ENCODE data around the gene CCDC33. TPM values are rescaled to one million over a fixed set of nuclear protein-coding genes. Genes with fewer than 3 reads are reported as not detected.

CCDC33 gene
- total RNA-seq, 1 donor from 2014 or later, result 0.52 TPM

- no peak overlapping the region for H3K9ac ChIP-seq (ENCODE audit: low read depth in 1 of 3, low read length in 3 of 3)
- H3K4me3 ChIP-seq (ENCODE audit: low read length in 3 of 3), result no peak overlapping the region
- no peaks in the 10 kb centered on the region for H3K9me3 ChIP-seq (ENCODE audit: control insufficient read depth in 3 of 3, low read length in 3 of 3)
- H3K27ac ChIP-seq (ENCODE audit: low read depth, low read length), result no peak overlapping the region
- H3K36me3 ChIP-seq (ENCODE audit: control insufficient read depth in 3 of 3, insufficient read depth in 3 of 3, low read length in 3 of 3), result no peaks in the 10 kb centered on the region
- peaks cover 0 to 7% (median 0%) of the 10 kb centered on the region in 3 donors for H3K27me3 ChIP-seq (ENCODE audit: control insufficient read depth in 3 of 3, insufficient read depth in 3 of 3, low read length in 3 of 3)
- no peaks in the 10 kb centered on the region for H3K4me1 ChIP-seq (ENCODE audit: control insufficient read depth in 3 of 3, insufficient read depth in 3 of 3, low read length in 3 of 3)
These were observed 102.5 kb downstream of the CCDC33 start for GRCh38 chr15:74338676-74339075.

- H3K36me3 ChIP-seq (ENCODE audit: control insufficient read depth in 3 of 3, insufficient read depth in 3 of 3, low read length in 3 of 3), result no peaks in the 10 kb centered on the region
These were observed 103.2 kb downstream of the CCDC33 start for GRCh38 chr15:74339371-74339770.

DNA sequence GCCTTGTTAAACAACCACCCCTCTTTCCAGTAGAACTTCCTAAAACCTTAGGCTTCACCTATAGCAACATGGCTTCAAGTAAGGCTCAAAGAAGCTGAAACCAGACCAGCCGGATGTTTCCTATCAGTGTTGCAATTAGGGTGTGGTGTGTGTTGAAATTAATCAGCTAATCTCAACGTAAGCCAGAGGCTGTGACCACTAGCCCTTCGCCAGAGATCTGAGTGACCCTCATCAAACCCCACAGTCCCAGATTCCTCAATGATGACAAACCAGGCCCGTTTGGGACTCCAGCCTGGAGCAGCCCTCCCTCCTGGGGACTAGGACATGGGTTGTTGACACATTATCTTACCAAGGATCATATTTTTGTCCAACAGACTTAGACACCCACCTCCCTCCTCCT is 104.0 kb downstream of the CCDC33 start:
- Histone ChIP-seq H3K9me3 (ENCODE audit: control insufficient read depth in 3 of 3, low read length in 3 of 3) (no peaks in the 10 kb centered on the region), H3K27me3 (ENCODE audit: control insufficient read depth in 3 of 3, insufficient read depth in 3 of 3, low read length in 3 of 3) (peaks cover 0 to 7% (median 0%) of the 10 kb centered on the region in 3 donors), H3K4me3 (ENCODE audit: low read length in 3 of 3) (no peak overlapping the region), H3K27ac (ENCODE audit: low read depth, low read length) (no peak overlapping the region), H3K9ac (ENCODE audit: low read depth in 1 of 3, low read length in 3 of 3) (no peak overlapping the region), H3K4me1 (ENCODE audit: control insufficient read depth in 3 of 3, insufficient read depth in 3 of 3, low read length in 3 of 3) (no peaks in the 10 kb centered on the region), H3K36me3 (ENCODE audit: control insufficient read depth in 3 of 3, insufficient read depth in 3 of 3, low read length in 3 of 3) (no peaks in the 10 kb centered on the region)

More at GRCh38 chr15:74339371-74339770, 103.2 kb downstream of the CCDC33 start:
- Histone ChIP-seq H3K4me3 (ENCODE audit: low read length in 3 of 3) (no peak overlapping the region), H3K27ac (ENCODE audit: low read depth, low read length) (no peak overlapping the region), H3K4me1 (ENCODE audit: control insufficient read depth in 3 of 3, insufficient read depth in 3 of 3, low read length in 3 of 3) (no peaks in the 10 kb centered on the region), H3K27me3 (ENCODE audit: control insufficient read depth in 3 of 3, insufficient read depth in 3 of 3, low read length in 3 of 3) (peaks cover 0 to 7% (median 0%) of the 10 kb centered on the region in 3 donors), H3K9me3 (ENCODE audit: control insufficient read depth in 3 of 3, low read length in 3 of 3) (no peaks in the 10 kb centered on the region), H3K9ac (ENCODE audit: low read depth in 1 of 3, low read length in 3 of 3) (no peak overlapping the region)

GRCh38 chr15:74343127-74343796 is 107.1 kb downstream of the CCDC33 start:
- Histone ChIP-seq H3K27me3 (ENCODE audit: control insufficient read depth in 3 of 3, insufficient read depth in 3 of 3, low read length in 3 of 3) (peaks cover 0 to 12% (median 0%) of the 10 kb centered on the region in 3 donors), H3K36me3 (ENCODE audit: control insufficient read depth in 3 of 3, insufficient read depth in 3 of 3, low read length in 3 of 3) (no peaks in the 10 kb centered on the region), H3K4me3 (ENCODE audit: low read length in 3 of 3) (no peak overlapping the region), H3K9ac (ENCODE audit: low read depth in 1 of 3, low read length in 3 of 3) (no peak overlapping the region), H3K4me1 (ENCODE audit: control insufficient read depth in 3 of 3, insufficient read depth in 3 of 3, low read length in 3 of 3) (no peaks in the 10 kb centered on the region), H3K27ac (ENCODE audit: low read depth, low read length) (no peak overlapping the region), H3K9me3 (ENCODE audit: control insufficient read depth in 3 of 3, low read length in 3 of 3) (no peaks in the 10 kb centered on the region)

GRCh38 chr15:74343797-74344127 is 107.6 kb downstream of the CCDC33 start:
- Histone ChIP-seq H3K27ac (ENCODE audit: low read depth, low read length) (no peak overlapping the region), H3K4me3 (ENCODE audit: low read length in 3 of 3) (no peak overlapping the region), H3K36me3 (ENCODE audit: control insufficient read depth in 3 of 3, insufficient read depth in 3 of 3, low read length in 3 of 3) (no peaks in the 10 kb centered on the region)

DNA sequence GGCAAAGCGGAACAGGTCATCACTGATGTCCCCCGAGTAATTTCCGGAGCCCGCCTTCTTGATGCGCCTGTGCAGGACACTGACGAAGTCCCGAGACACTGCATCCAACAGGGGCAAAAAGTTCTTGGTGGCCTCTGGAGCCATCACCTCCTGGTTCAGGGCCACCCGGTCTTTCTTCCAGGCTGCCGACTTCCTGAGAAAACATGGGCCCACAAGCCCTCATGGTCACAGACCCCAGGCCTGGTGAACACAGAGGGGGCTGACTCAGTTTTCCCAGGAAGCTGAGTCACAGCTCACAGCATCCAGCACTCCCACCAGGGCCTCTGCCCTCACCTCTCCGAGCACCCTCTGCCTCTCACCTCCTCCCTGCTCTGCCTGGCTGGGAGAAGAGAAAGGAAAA is 108.9 kb downstream of the CCDC33 start:
- Histone ChIP-seq H3K36me3 (ENCODE audit: control insufficient read depth in 3 of 3, insufficient read depth in 3 of 3, low read length in 3 of 3) (no peaks in the 10 kb centered on the region), H3K27ac (ENCODE audit: low read depth, low read length) (no peak overlapping the region), H3K9me3 (ENCODE audit: control insufficient read depth in 3 of 3, low read length in 3 of 3) (no peaks in the 10 kb centered on the region), H3K4me3 (ENCODE audit: low read length in 3 of 3) (no peak overlapping the region), H3K4me1 (ENCODE audit: control insufficient read depth in 3 of 3, insufficient read depth in 3 of 3, low read length in 3 of 3) (no peaks in the 10 kb centered on the region), H3K9ac (ENCODE audit: low read depth in 1 of 3, low read length in 3 of 3) (no peak overlapping the region), H3K27me3 (ENCODE audit: control insufficient read depth in 3 of 3, insufficient read depth in 3 of 3, low read length in 3 of 3) (peaks cover 0 to 12% (median 0%) of the 10 kb centered on the region in 3 donors)

More at GRCh38 chr15:74343797-74344127, 107.6 kb downstream of the CCDC33 start:
- H3K9ac ChIP-seq (ENCODE audit: low read depth in 1 of 3, low read length in 3 of 3), result no peak overlapping the region
- H3K4me1 ChIP-seq (ENCODE audit: control insufficient read depth in 3 of 3, insufficient read depth in 3 of 3, low read length in 3 of 3), result no peaks in the 10 kb centered on the region
- H3K27me3 ChIP-seq (ENCODE audit: control insufficient read depth in 3 of 3, insufficient read depth in 3 of 3, low read length in 3 of 3), result peaks cover 0 to 12% (median 0%) of the 10 kb centered on the region in 3 donors
- H3K9me3 ChIP-seq (ENCODE audit: control insufficient read depth in 3 of 3, low read length in 3 of 3), result no peaks in the 10 kb centered on the region

DNA sequence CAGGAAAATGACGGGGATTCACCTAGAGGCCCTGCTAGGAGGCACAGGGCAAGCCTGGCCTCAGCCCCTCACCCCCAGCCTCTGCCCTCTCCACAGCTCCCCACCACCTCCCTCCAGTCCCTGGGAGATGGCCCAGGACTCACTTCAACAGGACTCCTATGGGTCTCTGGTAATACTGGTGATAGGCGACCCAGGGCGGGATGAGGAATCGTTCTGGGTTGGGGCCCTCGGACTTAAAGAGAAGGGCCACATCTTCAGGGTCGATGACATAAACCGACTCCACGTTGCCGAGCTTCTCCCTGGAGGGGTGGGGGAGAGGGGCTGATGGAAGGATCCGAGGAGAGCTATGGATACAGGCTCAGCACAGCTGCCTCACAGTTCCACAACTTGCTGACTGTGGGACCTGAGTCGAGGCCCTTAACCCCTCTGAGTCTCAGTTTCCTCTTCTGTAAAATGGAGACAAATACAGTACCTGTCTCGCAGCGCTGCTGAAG is 111.7 kb downstream of the CCDC33 start:
- H3K36me3 ChIP-seq (ENCODE audit: control insufficient read depth in 3 of 3, insufficient read depth in 3 of 3, low read length in 3 of 3), result no peaks in the 10 kb centered on the region
- H3K4me1 ChIP-seq (ENCODE audit: control insufficient read depth in 3 of 3, insufficient read depth in 3 of 3, low read length in 3 of 3), result no peaks in the 10 kb centered on the region
- H3K9me3 ChIP-seq (ENCODE audit: control insufficient read depth in 3 of 3, low read length in 3 of 3), result no peaks in the 10 kb centered on the region
- H3K9ac ChIP-seq (ENCODE audit: low read depth in 1 of 3, low read length in 3 of 3), result no peak overlapping the region
- H3K27me3 ChIP-seq (ENCODE audit: control insufficient read depth in 3 of 3, insufficient read depth in 3 of 3, low read length in 3 of 3), result peaks cover 0 to 15% (median 0%) of the 10 kb centered on the region in 3 donors
- no peak overlapping the region for H3K4me3 ChIP-seq (ENCODE audit: low read length in 3 of 3)
- no peak overlapping the region for H3K27ac ChIP-seq (ENCODE audit: low read depth, low read length)

DNA sequence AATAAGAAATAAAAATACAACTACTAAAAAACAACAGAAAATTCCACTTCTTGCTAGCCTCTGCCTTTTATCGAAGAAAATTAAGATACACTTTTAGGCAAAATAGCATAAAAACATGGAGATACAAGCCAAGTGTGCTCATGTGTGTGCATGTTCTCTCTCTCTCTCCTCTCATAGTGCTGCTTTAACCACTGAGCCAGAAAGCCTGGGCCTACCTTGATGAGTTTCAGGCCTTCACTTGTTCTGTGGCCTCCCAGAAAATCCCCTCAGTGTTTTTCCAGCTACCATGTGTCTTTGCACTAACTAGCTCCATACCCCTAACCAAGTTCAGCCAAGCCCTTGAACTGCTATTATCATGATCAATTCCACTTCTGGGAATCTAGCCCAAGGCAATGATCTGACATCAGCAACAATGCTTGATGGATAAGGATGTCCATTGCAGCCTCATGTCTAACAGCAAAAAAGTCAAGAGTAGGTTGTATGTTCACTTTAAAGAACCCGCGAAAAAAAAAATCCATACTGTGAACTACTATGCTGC is 113.2 kb downstream of the CCDC33 start:
- H3K4me1 ChIP-seq (ENCODE audit: control insufficient read depth in 3 of 3, insufficient read depth in 3 of 3, low read length in 3 of 3), result no peaks in the 10 kb centered on the region
- H3K9me3 ChIP-seq (ENCODE audit: control insufficient read depth in 3 of 3, low read length in 3 of 3), result no peaks in the 10 kb centered on the region
- H3K36me3 ChIP-seq (ENCODE audit: control insufficient read depth in 3 of 3, insufficient read depth in 3 of 3, low read length in 3 of 3), result no peaks in the 10 kb centered on the region
- H3K9ac ChIP-seq (ENCODE audit: low read depth in 1 of 3, low read length in 3 of 3), result no peak overlapping the region
- H3K27ac ChIP-seq (ENCODE audit: low read depth, low read length), result no peak overlapping the region
- peaks cover 0 to 15% (median 0%) of the 10 kb centered on the region in 3 donors for H3K27me3 ChIP-seq (ENCODE audit: control insufficient read depth in 3 of 3, insufficient read depth in 3 of 3, low read length in 3 of 3)
- H3K4me3 ChIP-seq (ENCODE audit: low read length in 3 of 3), result no peak overlapping the region

GRCh38 chr15:74350295-74351275 is 114.5 kb downstream of the CCDC33 start:
- no peak overlapping the region for H3K27ac ChIP-seq (ENCODE audit: low read depth, low read length)
- H3K9ac ChIP-seq (ENCODE audit: low read depth in 1 of 3, low read length in 3 of 3), result no peak overlapping the region
- H3K27me3 ChIP-seq (ENCODE audit: control insufficient read depth in 3 of 3, insufficient read depth in 3 of 3, low read length in 3 of 3), result peaks cover 0 to 4% (median 2%) of the 10 kb centered on the region in 3 donors
- no peaks in the 10 kb centered on the region for H3K9me3 ChIP-seq (ENCODE audit: control insufficient read depth in 3 of 3, low read length in 3 of 3)
- H3K4me1 ChIP-seq (ENCODE audit: control insufficient read depth in 3 of 3, insufficient read depth in 3 of 3, low read length in 3 of 3), result no peaks in the 10 kb centered on the region
- H3K36me3 ChIP-seq (ENCODE audit: control insufficient read depth in 3 of 3, insufficient read depth in 3 of 3, low read length in 3 of 3), result no peaks in the 10 kb centered on the region
- H3K4me3 ChIP-seq (ENCODE audit: low read length in 3 of 3), result no peak overlapping the region
